ES-I3 (cell line): ENCODE measurements around the gene GPR107.

Experiments used
- H3K36me3 ChIP-seq: 2 replicates; pipeline ENCODE4 v1.6.1; 2013; ENCODE audit warnings: mild to moderate bottlenecking, low read length, control low read depth, moderate library complexity; ENCODE audit not compliant: insufficient read depth
- H3K4me1 ChIP-seq: 2 replicates; pipeline ENCODE4 v1.6.1; 2013; ENCODE audit warnings: mild to moderate bottlenecking, control low read depth, low read length; ENCODE audit not compliant: insufficient read depth
- H3K9ac ChIP-seq: 2 replicates; pipeline ENCODE4 v1.6.1; 2013; ENCODE audit warnings: low read depth, mild to moderate bottlenecking, low read length, moderate library complexity
- H3K9me3 ChIP-seq: 2 replicates; pipeline ENCODE4 v1.6.1; 2013; ENCODE audit warnings: mild to moderate bottlenecking, low read length, moderate library complexity; ENCODE audit not compliant: control insufficient read depth, insufficient read depth

GPR107 gene

DNA sequence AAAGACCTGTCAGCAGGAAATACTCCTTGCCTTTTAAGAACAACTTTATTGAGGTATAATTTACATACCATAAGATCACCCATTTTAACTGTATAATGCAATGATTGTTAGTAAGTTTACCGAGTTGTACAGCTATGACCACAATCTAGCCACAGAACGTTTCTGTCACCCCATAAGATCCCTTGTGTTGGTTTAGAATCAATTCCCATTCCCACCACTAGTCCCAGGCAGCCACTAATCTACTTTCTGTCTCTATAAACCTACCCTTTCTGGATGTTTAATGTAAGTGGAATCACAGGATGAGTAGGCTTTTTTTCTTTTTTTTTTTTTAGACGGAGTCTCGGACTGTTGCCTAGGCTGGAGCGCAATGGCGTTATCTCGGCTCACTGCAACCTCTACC is 4.4 kb downstream of the GPR107 start:
- H3K36me3 ChIP-seq = no peaks in the 10 kb centered on the region
- H3K9me3 ChIP-seq = no peaks in the 10 kb centered on the region
- H3K4me1 ChIP-seq = peaks cover 4% of the 10 kb centered on the region; the same call in 1 of the 2 replicates
- H3K9ac ChIP-seq = no peak overlapping the region

DNA sequence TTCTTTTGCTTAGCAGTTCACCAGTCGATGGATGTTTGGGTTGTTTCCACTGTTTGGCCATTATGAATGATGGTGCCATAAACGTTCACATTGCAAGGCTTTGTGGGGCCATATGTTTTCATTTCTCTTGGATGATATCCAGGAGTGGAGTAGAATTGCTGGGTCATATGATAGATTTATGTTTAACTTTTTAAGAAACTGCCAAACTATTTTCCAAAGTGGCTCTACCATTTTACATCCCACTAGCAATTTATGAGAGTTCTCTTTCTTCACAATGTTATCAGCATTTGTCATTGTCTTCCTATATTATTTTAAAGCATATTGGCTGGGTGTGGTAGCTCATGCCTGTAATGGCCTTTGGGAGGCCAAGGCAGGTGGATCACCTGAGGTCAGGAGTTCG is 5.2 kb downstream of the GPR107 start:
- Histone ChIP-seq H3K36me3 (no peaks in the 10 kb centered on the region), H3K9ac (no peak overlapping the region), H3K9me3 (no peaks in the 10 kb centered on the region), H3K4me1 (peaks cover 4% of the 10 kb centered on the region; the same call in 1 of the 2 replicates)

DNA sequence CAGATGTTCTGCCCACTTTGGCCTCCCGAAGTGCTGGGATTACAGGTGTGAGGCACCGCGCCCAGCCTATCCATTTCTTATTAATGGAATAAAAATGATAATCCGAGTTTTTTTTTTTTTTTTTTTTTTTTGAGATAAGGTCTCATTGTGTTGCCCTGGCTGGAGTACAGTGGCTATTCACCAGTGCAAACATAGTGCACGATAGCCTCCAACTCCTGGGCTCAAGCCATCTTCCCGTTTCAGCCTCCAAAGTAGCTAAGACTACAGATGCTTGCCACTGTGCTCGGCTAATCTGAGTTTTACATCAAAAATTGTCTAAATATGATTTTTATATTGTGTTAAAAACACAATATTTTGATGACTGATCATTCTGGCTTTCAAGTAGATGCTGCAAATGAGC is 6.6 kb downstream of the GPR107 start:
- 0 out of 2 replicates have a peak, but pooled peaks cover 6% of the 10 kb centered on the region for H3K4me1 ChIP-seq
- no peak overlapping the region for H3K9ac ChIP-seq
- H3K9me3 ChIP-seq = no peaks in the 10 kb centered on the region
- H3K36me3 ChIP-seq = no peaks in the 10 kb centered on the region

DNA sequence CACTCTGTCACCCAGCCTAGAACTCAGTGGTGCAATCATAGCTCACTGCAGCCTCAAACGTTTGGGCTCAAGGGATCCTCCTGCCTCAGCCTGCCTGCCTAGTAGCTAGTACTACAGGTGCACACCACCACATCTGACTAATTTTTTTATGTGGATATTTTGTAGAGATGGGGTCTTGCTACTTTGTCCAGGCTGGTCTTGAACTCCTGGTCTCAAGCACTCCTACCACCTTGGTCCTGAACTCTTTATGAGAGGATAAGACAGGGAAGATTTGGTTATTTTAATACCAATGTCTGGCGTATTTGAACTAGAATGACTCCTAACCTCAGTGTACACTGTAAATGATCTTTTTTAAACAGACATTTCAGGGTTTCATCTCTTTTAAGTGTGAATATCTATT is 9.0 kb downstream of the GPR107 start:
- 0 out of 2 replicates have a peak, but pooled peaks cover 6% of the 10 kb centered on the region for H3K4me1 ChIP-seq
- no peak overlapping the region for H3K9ac ChIP-seq
- no peaks in the 10 kb centered on the region for H3K9me3 ChIP-seq
- H3K36me3 ChIP-seq = no peaks in the 10 kb centered on the region

DNA sequence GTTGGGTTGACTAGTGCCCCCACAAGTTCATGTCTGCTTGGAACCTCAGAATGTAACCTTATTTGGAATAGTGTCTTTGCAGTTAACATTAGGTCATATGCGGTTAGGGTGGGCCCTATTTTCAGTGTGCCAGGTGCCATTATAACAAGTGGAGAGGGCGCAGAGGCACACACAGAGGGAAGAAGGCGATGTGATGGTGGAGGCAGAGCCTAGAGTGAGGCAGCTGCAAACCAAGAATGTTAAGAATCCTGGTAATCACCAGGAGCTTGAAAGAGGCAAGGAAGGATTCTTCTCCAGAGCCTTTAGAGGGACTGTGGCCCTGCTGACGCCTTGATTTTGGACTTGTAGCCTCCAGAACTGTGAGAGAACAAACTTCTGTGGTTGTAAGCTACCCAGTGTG is 10.9 kb downstream of the GPR107 start:
- no peaks in the 10 kb centered on the region for H3K9me3 ChIP-seq
- no peaks in the 10 kb centered on the region for H3K36me3 ChIP-seq
- 0 out of 2 replicates have a peak, but pooled peaks cover 6% of the 10 kb centered on the region for H3K4me1 ChIP-seq
- no peak overlapping the region for H3K9ac ChIP-seq

DNA sequence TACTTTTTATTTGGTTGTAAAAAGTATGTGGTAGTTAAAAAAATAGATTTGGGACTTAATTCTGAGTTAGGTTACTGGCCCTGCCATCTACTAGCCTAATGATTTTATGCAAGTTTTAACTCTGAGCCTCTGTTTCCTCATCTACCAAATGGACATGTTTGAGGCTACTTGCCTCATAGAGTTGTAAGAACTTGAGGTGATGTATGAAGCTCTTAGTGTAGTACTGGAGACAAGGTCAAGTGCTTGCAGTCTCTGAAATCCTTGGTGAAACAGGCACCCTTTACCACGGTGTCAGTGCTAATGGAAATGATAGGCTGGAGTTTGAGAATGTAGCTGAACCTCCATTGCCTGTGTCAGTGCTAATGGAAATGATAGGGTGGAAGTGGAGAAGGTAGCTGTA is 15.3 kb downstream of the GPR107 start:
- H3K9me3 ChIP-seq = no peaks in the 10 kb centered on the region
- H3K9ac ChIP-seq = no peak overlapping the region
- no peaks in the 10 kb centered on the region for H3K36me3 ChIP-seq
- H3K4me1 ChIP-seq = peaks cover 14% of the 10 kb centered on the region

DNA sequence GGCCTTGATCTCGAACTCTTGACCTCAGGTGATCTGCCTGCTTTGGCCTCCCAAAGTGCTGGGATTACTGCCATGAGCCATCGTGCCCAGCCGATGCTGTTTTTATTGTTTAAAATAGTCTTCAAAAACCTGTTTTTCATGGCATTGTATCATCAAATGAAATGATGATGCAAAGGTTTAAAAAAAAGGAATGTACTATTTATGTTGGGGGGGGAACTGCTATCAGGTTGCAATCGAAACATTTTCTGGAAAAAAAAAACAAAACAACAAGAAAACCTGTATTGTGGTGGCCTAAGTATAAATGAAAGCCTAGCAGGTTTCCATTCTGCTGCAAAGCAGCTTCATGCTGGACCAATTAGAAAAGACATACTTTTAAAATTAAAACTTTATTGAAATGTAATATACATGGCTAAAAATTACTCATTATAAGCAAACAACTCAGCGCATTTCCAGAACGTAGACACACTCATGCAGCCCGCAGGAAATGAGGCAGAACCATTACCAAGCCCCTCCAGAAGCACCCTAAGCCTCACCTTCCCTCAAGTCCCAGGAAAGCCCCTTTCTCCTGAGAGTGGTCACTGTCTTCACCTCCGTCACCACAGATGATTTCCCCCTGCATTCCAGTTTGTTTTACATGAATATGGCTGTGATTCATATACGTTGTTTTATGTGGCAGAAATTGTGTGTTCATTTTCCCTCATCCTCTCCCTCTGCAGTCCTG is 19.0 kb downstream of the GPR107 start:
- H3K9me3 ChIP-seq = no peaks in the 10 kb centered on the region
- H3K36me3 ChIP-seq = peaks cover 10% of the 10 kb centered on the region
- H3K9ac ChIP-seq = no peak overlapping the region
- H3K4me1 ChIP-seq = peaks cover 11% of the 10 kb centered on the region

DNA sequence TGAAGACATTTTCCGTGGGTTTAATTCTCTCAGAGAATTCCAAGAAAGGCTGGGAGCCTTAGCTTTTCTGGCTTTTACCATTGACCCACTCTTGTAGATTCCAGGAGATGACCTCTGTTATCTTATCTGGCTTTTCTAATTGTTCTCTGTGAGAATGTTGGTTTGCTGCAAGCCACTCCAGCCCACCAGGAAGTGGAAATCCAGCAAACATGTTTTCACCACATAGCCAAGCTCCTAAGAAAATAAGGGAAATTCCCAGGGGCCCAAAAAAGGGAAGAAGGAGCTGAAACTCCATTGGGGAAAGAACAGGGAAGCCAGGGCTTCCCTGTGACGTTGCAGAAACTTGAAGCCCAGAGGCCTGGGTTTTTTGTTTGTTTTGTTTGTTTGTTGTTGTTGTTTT is 19.7 kb downstream of the GPR107 start:
- H3K4me1 ChIP-seq = peaks cover 11% of the 10 kb centered on the region
- H3K9me3 ChIP-seq = no peaks in the 10 kb centered on the region
- H3K36me3 ChIP-seq = peaks cover 10% of the 10 kb centered on the region
- H3K9ac ChIP-seq = no peak overlapping the region

DNA sequence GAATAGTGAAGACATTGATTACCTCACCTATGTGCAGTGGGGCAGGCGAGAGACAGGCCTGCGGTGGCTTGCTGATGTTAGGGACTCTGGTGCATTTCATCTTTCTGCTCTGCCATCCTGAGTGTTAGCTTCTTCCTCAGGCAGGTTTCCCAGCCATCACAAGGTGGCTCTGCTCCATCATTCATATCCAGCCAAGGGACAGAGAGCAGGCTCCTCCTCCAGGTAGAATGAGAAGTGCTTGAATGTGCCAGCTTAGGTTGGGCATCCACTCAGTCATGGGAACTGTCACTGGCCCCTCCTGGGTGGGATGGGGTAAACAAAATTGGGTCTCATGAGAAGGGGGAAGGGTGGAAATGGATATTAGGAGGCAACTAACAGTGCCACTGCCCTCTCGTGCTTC is 24.8 kb downstream of the GPR107 start:
- Histone ChIP-seq H3K9me3 (no peaks in the 10 kb centered on the region), H3K36me3 (peaks cover 13% of the 10 kb centered on the region), H3K9ac (no peak overlapping the region), H3K4me1 (peaks cover 4% of the 10 kb centered on the region; the same call in 1 of the 2 replicates)

DNA sequence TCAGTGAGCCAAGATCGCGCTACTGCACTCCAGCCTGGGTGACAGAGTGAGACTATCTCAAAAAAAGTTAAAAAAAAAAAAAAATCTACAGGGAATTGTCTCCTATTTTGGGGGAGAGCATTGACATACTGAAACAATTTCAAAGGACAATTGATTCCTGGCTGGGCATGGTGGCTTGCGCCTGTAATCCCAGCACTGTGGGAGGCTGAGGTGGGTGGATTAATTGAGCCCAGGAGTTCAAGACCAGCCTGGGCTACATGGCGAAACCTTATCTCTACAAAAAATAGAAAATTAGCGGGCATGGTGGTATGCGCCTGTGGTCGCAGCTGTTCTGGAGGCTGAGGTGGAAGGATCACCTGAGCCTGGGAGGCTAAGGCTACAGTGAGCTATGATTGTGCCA is 30.6 kb downstream of the GPR107 start:
- no peaks in the 10 kb centered on the region for H3K9me3 ChIP-seq
- no peaks in the 10 kb centered on the region for H3K4me1 ChIP-seq
- H3K9ac ChIP-seq = no peak overlapping the region
- peaks cover 6% of the 10 kb centered on the region for H3K36me3 ChIP-seq

DNA sequence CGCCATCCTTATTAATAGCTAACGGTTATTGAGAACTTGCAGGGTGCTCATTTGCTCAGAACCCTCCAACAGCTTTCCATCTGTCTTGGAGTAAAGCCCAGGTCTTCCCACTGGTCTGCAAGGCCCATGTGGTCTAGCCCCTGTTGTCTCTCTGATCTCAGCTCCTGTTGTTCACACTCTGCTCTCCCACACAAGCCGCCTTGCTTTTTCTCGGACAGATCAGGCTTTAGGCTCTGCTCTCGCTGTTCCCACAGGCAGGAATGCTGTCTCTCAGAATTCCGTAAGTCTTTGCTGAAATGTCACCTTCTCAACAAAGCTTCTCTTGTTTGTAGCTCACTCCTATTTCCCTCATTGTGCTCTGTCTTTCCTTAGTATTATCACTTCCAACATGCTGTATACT is 34.3 kb downstream of the GPR107 start:
- no peaks in the 10 kb centered on the region for H3K9me3 ChIP-seq
- H3K4me1 ChIP-seq = no peaks in the 10 kb centered on the region
- no peak overlapping the region for H3K9ac ChIP-seq
- H3K36me3 ChIP-seq = peaks cover 17% of the 10 kb centered on the region

DNA sequence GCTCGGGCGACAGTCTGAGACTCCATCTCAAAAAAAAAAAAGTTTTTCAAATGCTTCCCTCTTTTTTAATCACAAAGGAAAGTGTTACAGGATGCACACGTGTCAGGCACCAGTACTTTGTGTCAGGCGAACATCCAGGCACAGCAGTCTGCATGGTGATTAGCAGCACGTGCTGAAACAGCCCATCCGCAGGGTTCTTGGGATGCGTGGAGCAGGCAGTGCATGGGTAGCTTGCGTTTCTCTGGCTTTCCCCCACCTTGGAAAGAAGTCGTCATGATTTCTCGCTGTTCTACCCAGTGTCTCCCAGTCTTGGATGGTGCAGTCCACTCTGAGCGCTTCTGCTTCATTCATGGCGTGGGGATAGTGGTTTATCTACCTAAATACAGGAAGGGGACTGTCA is 35.4 kb downstream of the GPR107 start:
- Histone ChIP-seq H3K9ac (no peak overlapping the region), H3K36me3 (peaks cover 21% of the 10 kb centered on the region), H3K4me1 (no peaks in the 10 kb centered on the region), H3K9me3 (no peaks in the 10 kb centered on the region)

DNA sequence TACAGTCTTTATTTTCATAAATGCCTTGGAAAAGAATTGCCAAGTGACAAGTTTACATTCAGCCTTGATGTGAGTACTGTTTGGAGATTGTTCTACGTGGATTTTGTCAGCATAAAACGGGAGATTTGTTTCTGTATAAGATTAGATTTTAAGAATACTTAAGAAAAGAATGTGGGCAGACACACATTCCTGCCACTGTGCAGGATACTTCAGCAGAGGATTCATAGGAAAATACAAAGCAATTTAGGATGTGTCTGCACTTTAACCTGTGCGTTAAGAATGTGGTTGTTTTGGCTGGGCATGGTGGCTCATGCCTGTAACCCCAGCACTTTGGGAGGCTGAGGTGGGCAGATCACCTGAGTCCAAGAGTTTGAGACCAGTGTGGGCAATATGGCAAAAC is 37.2 kb downstream of the GPR107 start:
- Histone ChIP-seq H3K9me3 (no peaks in the 10 kb centered on the region), H3K9ac (no peak overlapping the region), H3K36me3 (peaks cover 18% of the 10 kb centered on the region), H3K4me1 (no peaks in the 10 kb centered on the region)

DNA sequence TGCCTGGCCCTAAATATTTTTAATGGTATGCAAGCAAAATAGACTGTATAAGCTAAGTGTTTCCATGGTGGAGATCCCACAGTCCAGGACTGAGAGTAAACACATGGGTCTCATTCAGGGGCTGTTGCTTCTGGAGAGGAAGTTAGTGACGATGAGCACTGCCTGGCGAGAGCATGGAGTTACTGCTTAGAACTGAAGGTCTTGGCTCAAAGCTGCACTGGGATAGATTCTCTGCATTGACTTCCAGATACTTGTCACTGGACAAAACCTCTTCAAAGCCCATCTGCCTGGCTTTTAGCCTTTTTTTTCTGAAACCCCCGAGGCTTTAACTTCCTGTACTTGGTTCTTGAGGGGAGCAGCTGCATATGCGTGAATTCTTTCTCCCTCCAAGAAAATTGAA is 39.2 kb downstream of the GPR107 start:
- Histone ChIP-seq H3K36me3 (peaks cover 18% of the 10 kb centered on the region), H3K9me3 (no peaks in the 10 kb centered on the region), H3K4me1 (no peaks in the 10 kb centered on the region), H3K9ac (no peak overlapping the region)

DNA sequence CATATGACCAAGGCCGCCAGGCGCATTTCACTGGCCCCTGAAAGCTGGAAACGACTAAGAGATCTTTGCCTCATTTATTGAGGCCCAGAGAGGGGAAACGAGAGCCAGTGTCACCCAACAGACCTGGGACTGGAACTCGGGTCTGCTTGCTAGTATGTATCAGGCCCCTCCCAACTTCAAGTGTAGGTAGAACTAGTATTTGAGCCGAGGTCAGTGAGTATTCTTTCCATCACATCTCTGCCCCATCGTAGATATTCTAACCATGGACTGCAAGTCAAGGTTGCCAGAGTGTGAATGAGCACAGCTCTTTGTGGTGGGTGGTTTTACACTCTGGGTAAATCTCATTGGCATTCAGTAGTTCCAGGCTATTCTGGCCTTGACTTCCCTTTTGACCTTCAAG is 42.2 kb downstream of the GPR107 start:
- peaks cover 21% of the 10 kb centered on the region for H3K36me3 ChIP-seq
- no peaks in the 10 kb centered on the region for H3K4me1 ChIP-seq
- no peaks in the 10 kb centered on the region for H3K9me3 ChIP-seq
- H3K9ac ChIP-seq = no peak overlapping the region
